Measurements from ENCODE around the gene MAP4K3. TPM values are rescaled to one million over a fixed set of nuclear protein-coding genes. Genes with fewer than 3 reads are reported as not detected.

The MAP4K3 gene
- total and polyA plus RNA-seq, 9 donors, result 20.6 to 96.4 (median 53.0) TPM

GRCh38 chr2:39419282-39420223, 17.5 kb downstream of the MAP4K3 start:
- Histone ChIP-seq H3K4me1 (ENCODE audit: insufficient read depth) (peaks cover 11% of the 10 kb centered on the region), H3K27ac (no peak overlapping the region), H3K4me3 (no peak overlapping the region), H3K27me3 (no peaks in the 10 kb centered on the region), H3K36me3 (no peaks in the 10 kb centered on the region), H3K9me3 (no peaks in the 10 kb centered on the region)
- TF ChIP-seq CTCF (IDR thresholded peaks at IDR 0.05), result no peak
- no peak for TF ChIP-seq POLR2A (IDR thresholded peaks at IDR 0.05)
- TF ChIP-seq EP300 (IDR thresholded peaks at IDR 0.05), result no peak
- 57 to 74% (median 73%) methylated on average over 6 of the region's 6 CpGs for WGBS, 3 donors
- intact Hi-C loops (cut with DNase I), result no loop called here
- DNase-seq, result no peak

GRCh38 chr2:39418491-39418890, 18.6 kb downstream of the MAP4K3 start:
- DNase-seq, result no peak
- H3K9me3 ChIP-seq, result no peaks in the 10 kb centered on the region
- 75 to 81% (median 76%) methylated on average over 5 of the region's 5 CpGs for WGBS, 3 donors
- H3K4me3 ChIP-seq, result no peak overlapping the region
- TF ChIP-seq CTCF (IDR thresholded peaks at IDR 0.05), result no peak
- TF ChIP-seq POLR2A (IDR thresholded peaks at IDR 0.05), result no peak
- no peak for TF ChIP-seq EP300 (IDR thresholded peaks at IDR 0.05)
- H3K27me3 ChIP-seq, result no peaks in the 10 kb centered on the region
- intact Hi-C loops (cut with DNase I), result no loop called here
- H3K4me1 ChIP-seq (ENCODE audit: insufficient read depth), result peaks cover 10% of the 10 kb centered on the region
- H3K36me3 ChIP-seq, result no peaks in the 10 kb centered on the region
- no peak overlapping the region for H3K27ac ChIP-seq

- peaks cover 13% of the 10 kb centered on the region for H3K4me1 ChIP-seq (ENCODE audit: insufficient read depth)
- intact Hi-C loops (cut with DNase I), result no loop called here
- no peaks in the 10 kb centered on the region for H3K27me3 ChIP-seq
- H3K4me3 ChIP-seq, result no peak overlapping the region
- TF ChIP-seq POLR2A (IDR thresholded peaks at IDR 0.05) (no peak), EP300 (IDR thresholded peaks at IDR 0.05) (no peak), CTCF (IDR thresholded peaks at IDR 0.05) (no peak)
- no peak overlapping the region for H3K27ac ChIP-seq
- H3K9me3 ChIP-seq, result no peaks in the 10 kb centered on the region
- no peaks in the 10 kb centered on the region for H3K36me3 ChIP-seq
- no peak for DNase-seq
- WGBS, 3 donors, result 9 to 25% (median 15%) methylated on average over 2 of the region's 2 CpGs
Observed at GRCh38 chr2:39416140-39416539, 20.9 kb downstream of the MAP4K3 start.

- Histone ChIP-seq H3K36me3 (no peaks in the 10 kb centered on the region), H3K4me3 (no peak overlapping the region), H3K27ac (no peak overlapping the region), H3K4me1 (ENCODE audit: insufficient read depth) (peaks cover 12% of the 10 kb centered on the region), H3K27me3 (no peaks in the 10 kb centered on the region), H3K9me3 (no peaks in the 10 kb centered on the region)
- intact Hi-C loops (cut with DNase I), result no loop called here
- DNase-seq, result no peak
- WGBS, 3 donors, result 72 to 81% (median 75%) methylated on average over 4 of the region's 4 CpGs
- TF ChIP-seq POLR2A (IDR thresholded peaks at IDR 0.05), result no peak
- TF ChIP-seq CTCF (IDR thresholded peaks at IDR 0.05), result no peak
- no peak for TF ChIP-seq EP300 (IDR thresholded peaks at IDR 0.05)
Observed at GRCh38 chr2:39413063-39413737, 23.9 kb downstream of the MAP4K3 start.
